Measurements from ENCODE around the gene COA4.

COA4 gene

DNA sequence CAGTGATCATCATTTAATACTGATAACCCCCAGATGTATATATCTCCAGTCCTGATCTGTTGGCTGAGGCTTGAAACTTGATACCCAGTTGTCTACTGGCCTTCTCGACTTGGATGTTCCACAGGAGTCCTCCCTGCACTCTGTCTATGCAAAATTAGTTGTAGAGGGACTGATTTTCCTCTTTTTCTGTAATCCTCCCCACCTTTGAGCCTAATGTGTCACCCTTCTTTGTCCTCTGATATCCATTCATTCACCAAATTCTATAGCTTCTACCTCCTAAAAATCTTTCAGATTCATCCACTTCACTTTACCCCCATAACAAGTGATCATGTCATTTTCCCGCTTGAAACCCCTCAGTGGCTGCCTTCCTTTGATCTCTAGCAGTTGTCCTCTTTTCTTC, 16.4 kb downstream of the COA4 start:
- no peak for DNase-seq

DNA sequence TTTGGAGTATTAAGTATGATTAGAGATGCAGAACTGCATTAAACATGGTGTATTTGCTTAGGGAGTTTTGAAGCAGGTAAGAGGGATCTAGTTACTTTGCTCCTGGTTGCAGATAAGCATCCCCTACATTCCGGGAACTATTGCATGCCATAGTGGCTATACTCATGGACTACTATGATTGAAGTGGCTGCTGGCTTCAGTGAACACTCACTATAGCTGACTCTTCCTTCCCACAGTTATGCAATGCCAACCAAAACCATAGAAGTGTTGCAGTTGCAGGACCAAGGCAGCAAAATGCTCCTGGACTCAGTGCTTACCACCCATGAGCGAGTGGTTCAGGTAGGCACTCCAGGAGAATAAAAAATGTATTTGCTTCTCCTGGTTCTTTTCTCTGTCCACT, 17.0 kb downstream of the COA4 start:
- DNase-seq: no peak

DNA sequence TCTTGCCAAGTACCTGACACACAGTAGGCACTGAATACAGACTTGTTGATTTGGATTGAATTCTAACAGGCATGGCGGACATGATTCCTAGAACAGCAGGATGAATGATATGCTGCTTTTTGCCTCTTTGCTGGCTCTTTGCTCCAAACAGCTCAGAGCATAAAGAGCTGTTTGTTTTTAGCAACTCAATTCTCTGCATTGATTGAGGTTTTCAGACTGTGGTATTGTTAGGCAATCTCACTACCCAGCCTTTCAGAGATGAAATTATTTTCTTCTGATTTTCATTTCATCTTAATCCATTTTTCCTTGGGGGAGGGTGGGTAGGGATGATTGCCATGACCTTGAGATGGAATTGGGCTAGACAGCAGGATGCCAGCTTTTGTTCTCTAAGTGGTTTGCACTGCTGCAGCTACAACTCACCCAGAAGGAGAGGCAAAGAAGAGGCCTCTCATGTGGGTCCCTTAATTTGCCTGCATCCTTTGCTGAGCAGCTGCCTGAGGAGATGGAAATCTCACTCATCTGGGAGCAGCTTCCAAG, 20.5 kb downstream of the COA4 start:
- DNase-seq: no peak

DNA sequence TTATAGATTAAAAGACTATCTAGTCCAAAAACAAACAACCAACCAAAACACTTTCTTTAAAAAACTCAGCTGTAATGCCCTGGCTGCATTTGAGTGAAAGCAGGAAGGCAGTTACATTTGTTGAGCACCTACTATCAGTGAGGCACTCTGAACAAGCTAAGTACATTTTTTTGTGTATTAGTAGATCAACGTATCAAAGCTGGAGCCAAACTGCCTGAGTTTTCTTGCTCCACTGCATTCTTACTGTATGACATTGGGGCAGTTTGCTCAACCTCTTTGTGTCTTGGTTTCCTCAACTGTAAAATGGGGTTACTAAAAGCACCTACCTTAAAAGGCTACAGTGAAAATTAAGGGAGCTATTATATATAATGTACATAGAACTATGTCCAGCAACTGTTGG, 22.0 kb downstream of the COA4 start:
- DNase-seq: no peak

DNA sequence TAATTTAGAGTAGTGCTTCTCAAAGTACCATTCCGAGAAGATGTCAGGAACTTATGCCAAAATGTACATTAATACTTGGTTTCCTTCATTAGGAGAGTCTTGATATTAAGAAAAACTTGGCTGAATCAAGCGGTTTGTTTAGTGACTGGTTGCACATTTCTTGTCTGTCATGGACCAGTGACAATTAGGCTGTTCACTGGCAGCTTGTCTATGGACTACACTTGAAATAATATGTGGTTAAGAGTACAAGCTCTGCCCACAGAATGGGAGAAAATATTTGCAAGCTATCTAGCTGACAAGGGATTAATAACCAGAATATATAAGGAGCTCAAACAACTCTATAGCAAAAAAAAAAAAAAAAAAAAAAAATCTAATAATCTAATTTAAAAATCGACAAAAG, 24.6 kb downstream of the COA4 start:
- no peak for DNase-seq

DNA sequence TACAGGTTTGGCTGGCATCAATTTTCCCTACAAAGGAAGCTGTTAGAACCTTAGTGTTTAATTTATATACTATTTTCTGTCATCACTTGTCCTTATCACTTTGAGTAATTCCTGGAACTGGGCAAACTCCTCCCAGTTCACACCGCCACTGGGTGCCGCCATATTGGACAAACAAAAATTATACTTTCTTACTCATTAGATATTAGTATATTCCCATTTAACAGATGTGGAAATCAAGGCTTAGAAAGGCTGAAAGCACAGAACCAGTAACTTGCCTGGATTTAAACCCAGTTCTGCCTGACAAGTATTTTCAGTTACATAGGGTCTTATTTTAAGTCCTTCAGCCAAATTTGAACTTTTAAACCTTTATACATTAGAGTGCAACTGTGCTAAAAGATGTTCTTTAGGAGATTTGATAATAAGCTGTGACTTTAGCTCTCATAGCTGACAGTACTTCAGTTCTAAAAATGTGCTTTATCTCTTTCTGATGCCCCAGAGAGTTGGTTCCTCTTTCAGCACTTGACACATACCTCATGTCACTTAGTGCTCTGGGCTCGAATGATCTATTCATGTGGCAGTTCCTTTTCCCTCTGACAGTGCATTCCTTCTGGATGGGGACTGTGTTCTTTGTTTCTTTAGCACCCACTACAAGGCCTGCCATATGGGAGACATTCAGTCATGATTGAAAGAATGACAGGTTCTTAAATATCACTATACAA, 25.4 kb downstream of the COA4 start:
- no peak for DNase-seq

DNA sequence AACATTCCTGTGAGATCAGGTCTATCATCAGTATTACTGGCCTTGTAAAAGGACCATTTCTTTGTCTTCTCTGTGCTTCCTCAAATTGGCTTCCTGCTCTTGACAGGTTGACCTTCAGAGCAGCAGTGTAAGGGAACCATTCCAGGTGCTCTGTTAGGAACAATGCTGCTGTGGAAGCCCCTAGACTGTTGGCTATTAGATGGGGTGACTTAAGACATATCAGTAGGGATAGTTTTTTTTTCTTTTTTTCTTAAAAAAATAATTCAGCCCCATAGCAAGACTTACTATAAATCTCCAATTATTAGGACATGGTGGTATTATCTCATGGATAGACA, 37.6 kb downstream of the COA4 start:
- no peak for DNase-seq

DNA sequence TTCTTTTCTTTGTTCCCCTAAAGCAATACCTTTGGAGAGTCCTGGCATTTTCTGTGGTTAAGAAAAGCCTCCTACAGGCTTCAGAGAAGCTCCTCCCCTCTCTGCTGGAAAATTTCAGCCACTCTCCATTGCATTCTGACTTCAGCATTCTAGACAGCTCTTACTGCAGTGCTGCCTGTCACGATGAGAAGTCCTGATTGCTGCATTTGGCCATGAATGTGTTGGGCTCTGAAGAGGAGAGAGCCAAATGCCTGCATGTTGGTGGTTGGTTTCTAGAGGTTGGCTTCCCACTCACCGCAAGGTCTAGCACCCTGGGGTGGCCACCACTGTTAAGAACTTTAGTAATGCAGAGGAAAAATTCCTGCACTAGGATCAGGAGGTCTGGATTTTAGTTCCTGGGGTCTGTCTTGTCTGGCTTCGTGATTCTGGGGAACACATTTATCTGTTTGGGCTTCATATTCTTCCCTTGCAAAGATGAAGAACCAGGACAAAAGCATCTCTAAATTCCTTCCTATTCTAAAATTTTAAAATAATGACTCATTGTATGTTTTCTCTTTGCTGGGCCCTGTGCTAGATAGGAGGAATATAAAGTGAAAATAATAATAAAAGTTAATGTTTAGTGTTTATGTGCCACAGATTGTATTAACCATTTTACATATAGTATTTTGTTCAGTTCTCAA, 38.1 kb downstream of the COA4 start:
- DNase-seq: no peak

DNA sequence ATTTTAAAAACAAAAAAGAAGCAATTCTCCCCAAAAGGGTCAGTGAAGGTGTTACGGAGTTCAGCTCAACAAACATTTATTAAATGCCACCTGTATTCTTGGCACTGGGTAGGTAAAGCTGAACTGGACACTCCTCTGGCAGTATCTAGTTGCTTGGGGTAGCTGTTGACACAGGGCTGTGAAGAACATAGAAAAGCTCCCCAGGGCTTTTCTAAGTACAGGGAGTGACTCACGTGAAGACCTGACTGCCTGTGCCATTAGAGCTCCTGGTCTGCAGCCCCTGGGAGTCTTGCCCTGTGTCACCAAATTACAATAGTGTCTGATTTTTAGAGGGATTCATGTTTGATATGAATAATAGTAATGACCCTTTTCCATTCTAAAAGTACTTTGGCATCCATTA, 43.6 kb downstream of the COA4 start:
- DNase-seq: no peak

DNA sequence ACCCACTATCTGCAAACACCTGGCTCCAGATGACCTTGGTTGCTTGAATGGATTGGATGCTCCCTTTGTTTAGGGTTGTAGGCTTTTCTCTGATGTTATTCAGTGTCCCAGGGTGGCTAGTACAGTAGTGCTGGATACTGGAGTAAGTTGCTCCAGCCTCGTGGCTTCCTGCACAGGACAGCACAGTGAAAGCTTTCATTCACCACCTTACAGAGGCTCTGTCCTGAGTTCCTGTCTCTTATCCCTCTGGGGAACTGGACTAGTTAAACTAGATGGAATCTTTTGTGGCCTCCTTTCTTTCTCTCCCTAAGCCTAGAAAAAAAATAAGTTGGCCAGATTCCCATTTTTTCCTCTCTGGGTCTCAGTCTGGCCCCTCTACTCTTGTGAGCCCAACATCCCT, 46.4 kb downstream of the COA4 start:
- DNase-seq: no peak

All from activated effector memory CD4-positive, alpha-beta T cell treated with anti-CD3 and anti-CD28 coated beads, Interleukin-2, amount 50 U/mL, for 16 hours (primary cell).